ENCODE results near the gene SCUBE1.

DNA sequence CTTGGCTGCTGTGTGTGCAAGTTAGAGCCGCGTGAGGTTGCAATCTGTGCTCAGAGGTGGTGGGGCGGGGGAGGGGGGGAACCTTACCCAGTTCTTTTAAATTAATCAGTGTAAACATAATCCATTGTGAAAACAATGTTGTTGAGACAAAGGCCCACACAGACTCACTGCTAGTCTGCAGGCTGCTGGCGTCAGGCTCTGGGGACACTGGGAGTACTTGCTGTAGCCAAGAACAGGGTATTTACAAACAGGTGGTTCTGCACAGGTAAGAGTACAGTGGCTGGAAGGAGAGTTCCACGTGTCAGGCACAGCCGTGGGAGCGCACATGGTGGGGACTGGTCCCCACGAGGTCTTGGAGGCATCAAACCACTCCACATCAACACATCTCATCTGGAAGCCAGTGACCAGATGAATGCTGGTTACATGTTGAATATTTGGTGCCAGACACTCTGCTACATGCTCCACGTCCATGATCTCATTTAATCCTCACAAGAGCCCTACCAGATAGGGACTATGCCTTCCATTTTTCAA lies 27.4 kb downstream of the SCUBE1 start:
- TF ChIP-seq POLR2AphosphoS5 (IDR thresholded peaks at IDR 0.05): no peak
- TF ChIP-seq POLR2A (IDR thresholded peaks at IDR 0.05): no peak
- no peak for TF ChIP-seq EP300 (IDR thresholded peaks at IDR 0.05)
- TF ChIP-seq, protein P1, sequence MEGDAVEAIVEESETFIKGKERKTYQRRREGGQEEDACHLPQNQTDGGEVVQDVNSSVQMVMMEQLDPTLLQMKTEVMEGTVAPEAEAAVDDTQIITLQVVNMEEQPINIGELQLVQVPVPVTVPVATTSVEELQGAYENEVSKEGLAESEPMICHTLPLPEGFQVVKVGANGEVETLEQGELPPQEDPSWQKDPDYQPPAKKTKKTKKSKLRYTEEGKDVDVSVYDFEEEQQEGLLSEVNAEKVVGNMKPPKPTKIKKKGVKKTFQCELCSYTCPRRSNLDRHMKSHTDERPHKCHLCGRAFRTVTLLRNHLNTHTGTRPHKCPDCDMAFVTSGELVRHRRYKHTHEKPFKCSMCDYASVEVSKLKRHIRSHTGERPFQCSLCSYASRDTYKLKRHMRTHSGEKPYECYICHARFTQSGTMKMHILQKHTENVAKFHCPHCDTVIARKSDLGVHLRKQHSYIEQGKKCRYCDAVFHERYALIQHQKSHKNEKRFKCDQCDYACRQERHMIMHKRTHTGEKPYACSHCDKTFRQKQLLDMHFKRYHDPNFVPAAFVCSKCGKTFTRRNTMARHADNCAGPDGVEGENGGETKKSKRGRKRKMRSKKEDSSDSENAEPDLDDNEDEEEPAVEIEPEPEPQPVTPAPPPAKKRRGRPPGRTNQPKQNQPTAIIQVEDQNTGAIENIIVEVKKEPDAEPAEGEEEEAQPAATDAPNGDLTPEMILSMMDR (IDR thresholded peaks at IDR 0.05): no peak
